Smooth muscle cell (in vitro differentiated cells): ENCODE data around the gene GEMIN7. TPM values are rescaled to one million over a fixed set of nuclear protein-coding genes. Genes with fewer than 3 reads are reported as not detected.

Experiments
- DNase-seq: peaks from one replicate; lab custom pipeline; 2025; ENCODE audit not compliant: unreplicated experiment; lab: John Stamatoyannopoulos, UW
- H2AFZ ChIP-seq: fragments of 200-600 bp; sonication (generic); 2 replicates; pipeline ENCODE4 v1.6.0; 2016; ENCODE audit warnings: antibody characterized with exemption, low read depth, mild to moderate bottlenecking
- H3F3A ChIP-seq: fragments of 200-600 bp; sonication (generic); 2 replicates; pipeline ENCODE4 v1.6.0; 2017; ENCODE audit warnings: antibody characterized with exemption, low read depth
- H3K27ac ChIP-seq: fragments of 200-600 bp; sonication (generic); 2 replicates; pipeline ENCODE4 v1.5.1; 2016; ENCODE audit warnings: low read depth, mild to moderate bottlenecking
- H3K27me3 ChIP-seq: fragments of 200-600 bp; sonication (generic); 2 replicates; pipeline ENCODE4 v1.6.1; 2016; ENCODE audit warnings: low read depth, mild to moderate bottlenecking
- H3K36me3 ChIP-seq: fragments of 200-600 bp; sonication (generic); 2 replicates; pipeline ENCODE4 v1.5.1; 2016; ENCODE audit warnings: low read depth
- H3K4me1 ChIP-seq: fragments of 200-600 bp; sonication (generic); 2 replicates; pipeline ENCODE4 v1.5.1; 2016; ENCODE audit warnings: low read depth
- H3K4me2 ChIP-seq: fragments of 200-600 bp; sonication (generic); 2 replicates; pipeline ENCODE4 v1.6.0; 2016; ENCODE audit warnings: mild to moderate bottlenecking
- H3K4me3 ChIP-seq: fragments of 200-600 bp; sonication (generic); 2 replicates; pipeline ENCODE4 v1.5.1; 2016; ENCODE audit warnings: mild to moderate bottlenecking
- H3K79me2 ChIP-seq: fragments of 200-600 bp; sonication (generic); 2 replicates; pipeline ENCODE4 v1.6.0; 2016; ENCODE audit warnings: low read depth, mild to moderate bottlenecking
- H3K9ac ChIP-seq: fragments of 200-600 bp; sonication (generic); 2 replicates; pipeline ENCODE4 v1.6.0; 2016; ENCODE audit warnings: low read depth
- H3K9me3 ChIP-seq: fragments of 200-600 bp; sonication (generic); replicated peaks from 2 replicates; pipeline ENCODE4 v1.5.1; 2016; ENCODE audit warnings: low read depth
- H4K20me1 ChIP-seq: fragments of 200-600 bp; sonication (generic); 2 replicates; pipeline ENCODE4 v1.6.0; 2016; ENCODE audit warnings: low read depth
- CTCF ChIP-seq: fragments of 200-600 bp; sonication (generic); IDR thresholded peaks from 2 replicates; pipeline ENCODE4 v1.5.1; 2017; ENCODE audit warnings: borderline replicate concordance, mild to moderate bottlenecking, antibody characterized with exemption; ENCODE audit not compliant: insufficient read depth, poor library complexity, severe bottlenecking
- WGBS: methylation state at CpG from one replicate; pipeline ENCODE4 v1.1.7; 2016; ENCODE audit warnings: low lambda C conversion rate; 5-methylcytosine and 5-hydroxymethylcytosine counted together
- polyA plus RNA-seq: library from polyadenylated mRNA; unstranded; fragments of >200 nt; fragmentation: Nextera tagmentation; extraction: Ambion mirVana; gene quantifications from 2 replicates; pipeline ENCODE4 v1.2.1, GENCODE V29; 2016
- total RNA-seq: library from RNA; depleted of rRNA; stranded (reverse); fragments of >200 nt; gene quantifications from 2 replicates; pipeline ENCODE4 v1.2.3, GENCODE V29; 2014

The GEMIN7 gene
- total and polyA plus RNA-seq, 2 experiments from 2014 or later = 50.6 to 67.0 TPM

DNA sequence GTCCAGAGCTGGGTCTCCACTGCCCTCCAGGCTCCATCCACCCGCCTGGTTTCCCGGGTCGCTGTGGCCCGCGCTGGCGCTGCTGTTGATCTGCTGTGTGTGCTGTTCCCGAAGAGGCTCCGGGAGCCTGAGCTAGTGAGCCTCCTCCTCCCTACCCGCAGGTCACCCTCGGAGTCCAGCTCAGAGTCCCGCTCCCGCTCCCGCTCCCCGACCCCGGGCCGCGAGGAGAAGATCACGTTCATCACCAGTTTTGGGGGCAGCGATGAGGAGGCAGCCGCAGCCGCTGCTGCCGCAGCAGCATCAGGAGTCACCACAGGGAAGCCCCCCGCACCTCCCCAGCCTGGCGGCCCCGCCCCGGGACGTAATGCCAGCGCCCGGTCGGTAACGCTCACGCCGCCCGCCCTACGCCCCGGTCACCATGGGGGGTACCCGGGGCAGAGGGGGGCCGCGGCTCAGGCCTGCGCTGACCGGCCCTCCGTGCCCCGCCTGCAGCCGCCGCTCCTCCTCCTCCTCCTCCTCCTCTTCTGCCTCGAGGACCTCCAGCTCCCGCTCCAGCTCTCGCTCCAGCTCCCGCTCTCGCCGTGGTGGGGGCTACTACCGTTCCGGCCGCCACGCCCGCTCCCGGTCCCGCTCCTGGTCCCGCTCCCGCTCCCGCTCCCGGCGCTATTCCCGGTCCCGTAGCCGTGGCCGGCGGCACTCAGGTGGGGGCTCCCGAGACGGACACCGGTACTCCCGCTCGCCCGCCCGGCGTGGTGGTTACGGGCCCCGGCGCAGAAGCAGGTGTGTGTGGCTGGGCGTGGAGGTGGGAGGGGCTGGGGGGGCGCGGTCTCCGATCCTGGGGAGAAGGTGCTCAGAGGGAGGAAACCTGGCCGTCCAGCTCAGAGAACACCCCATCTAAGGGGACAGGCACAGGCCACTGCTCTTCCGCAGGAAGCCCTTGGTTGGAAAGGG is 14.9 kb upstream of the GEMIN7 start:
- H3K4me3 ChIP-seq = no peak overlapping the region
- H3K27me3 ChIP-seq = no peaks in the 10 kb centered on the region
- no peaks in the 10 kb centered on the region for H3K36me3 ChIP-seq
- no peaks in the 10 kb centered on the region for H3K79me2 ChIP-seq
- no peaks in the 10 kb centered on the region for H3F3A ChIP-seq
- DNase-seq = no peak
- no peaks in the 10 kb centered on the region for H3K4me1 ChIP-seq
- H3K4me2 ChIP-seq = no peak overlapping the region
- no peak overlapping the region for H3K27ac ChIP-seq
- no peaks in the 10 kb centered on the region for H3K9me3 ChIP-seq
- no peak for TF ChIP-seq CTCF
- H2AFZ ChIP-seq = no peak overlapping the region
- peaks cover 28% of the 10 kb centered on the region for H4K20me1 ChIP-seq
- H3K9ac ChIP-seq = no peak overlapping the region
- 99% methylated on average over 56 of the region's 85 CpGs for WGBS

GRCh38 chr19:45066921-45067661 is 12.0 kb upstream of the GEMIN7 start:
- H3K9ac ChIP-seq = no peak overlapping the region
- H3K9me3 ChIP-seq = no peaks in the 10 kb centered on the region
- TF ChIP-seq CTCF = no peak
- no peaks in the 10 kb centered on the region for H3F3A ChIP-seq
- no peak overlapping the region for H3K4me2 ChIP-seq
- no peaks in the 10 kb centered on the region for H3K36me3 ChIP-seq
- no peak for DNase-seq
- H3K27ac ChIP-seq = no peak overlapping the region
- H3K4me1 ChIP-seq = no peaks in the 10 kb centered on the region
- peaks cover 13% of the 10 kb centered on the region for H4K20me1 ChIP-seq
- WGBS = 98% methylated on average over 37 of the region's 38 CpGs
- no peaks in the 10 kb centered on the region for H3K27me3 ChIP-seq
- H2AFZ ChIP-seq = no peak overlapping the region
- no peaks in the 10 kb centered on the region for H3K79me2 ChIP-seq
- H3K4me3 ChIP-seq = no peak overlapping the region

GRCh38 chr19:45068041-45068440 is 11.0 kb upstream of the GEMIN7 start:
- no peaks in the 10 kb centered on the region for H3K27me3 ChIP-seq
- WGBS = no CpG with 5 or more reads among the region's 10 CpGs
- no peak for TF ChIP-seq CTCF
- H3K4me2 ChIP-seq = no peak overlapping the region
- H3K4me3 ChIP-seq = no peak overlapping the region
- H2AFZ ChIP-seq = no peak overlapping the region
- no peak overlapping the region for H3K9ac ChIP-seq
- H4K20me1 ChIP-seq = peaks cover 13% of the 10 kb centered on the region
- H3K36me3 ChIP-seq = no peaks in the 10 kb centered on the region
- no peaks in the 10 kb centered on the region for H3K79me2 ChIP-seq
- no peaks in the 10 kb centered on the region for H3K4me1 ChIP-seq
- H3F3A ChIP-seq = no peaks in the 10 kb centered on the region
- no peak for DNase-seq
- H3K27ac ChIP-seq = no peak overlapping the region
- no peaks in the 10 kb centered on the region for H3K9me3 ChIP-seq
